HepG2 (cell line): ENCODE measurements around the gene RAB3C.

ENCODE experiments used
- CBX5 ChIP-seq: sonication (generic); formaldehyde crosslinking; IDR thresholded peaks from 2 replicates; pipeline ENCODE4 v1.4.0; 2020; ENCODE audit warnings: missing genetic modification reagents, borderline replicate concordance
- EED ChIP-seq: sonication (generic); formaldehyde crosslinking; IDR thresholded peaks from 2 replicates; pipeline ENCODE4 v1.5.0; 2020; ENCODE audit warnings: mild to moderate bottlenecking, missing genetic modification reagents
- EP300 ChIP-seq, 3 experiments: sonication (generic) in 1 of 3; formaldehyde crosslinking in 1 of 3; IDR thresholded peaks; 2 replicates each; pipeline versions ENCODE4 v1.5.1 to v1.6.1; 2011 to 2020; ENCODE audit warnings: low read depth in 2 of 3, low read length in 2 of 3, borderline replicate concordance in 1 of 3, improper control_type of control experiment in 1 of 3, mild to moderate bottlenecking in 1 of 3, missing genetic modification reagents in 1 of 3, moderate library complexity in 1 of 3
- FOXM1 ChIP-seq: sonication (generic); formaldehyde crosslinking; IDR thresholded peaks from 2 replicates; pipeline ENCODE4 v1.5.0; 2020; ENCODE audit warnings: missing genetic modification reagents
- JUN ChIP-seq: sonication (generic); formaldehyde crosslinking; IDR thresholded peaks from 2 replicates; pipeline ENCODE4 v1.4.0; 2020; ENCODE audit warnings: mild to moderate bottlenecking, missing genetic modification reagents
- JUNB ChIP-seq: sonication (generic); formaldehyde crosslinking; IDR thresholded peaks from 2 replicates; pipeline ENCODE4 v1.8.0; 2022; ENCODE audit warnings: missing genetic modification reagents, mild to moderate bottlenecking, borderline replicate concordance
- MZF1 ChIP-seq: sonication (generic); formaldehyde crosslinking; IDR thresholded peaks from 2 replicates; pipeline ENCODE4 v1.8.1; 2023; ENCODE audit warnings: mild to moderate bottlenecking, missing genetic modification reagents, borderline replicate concordance
- NFIC ChIP-seq: IDR thresholded peaks from 2 replicates; pipeline ENCODE4 v1.6.1; 2012; ENCODE audit warnings: mild to moderate bottlenecking, low read length, inconsistent platforms
- SYNCRIP ChIP-seq: fragments of 200-400 bp; formaldehyde crosslinking; IDR thresholded peaks from 2 replicates; pipeline ENCODE4 v1.6.1; 2018; ENCODE audit warnings: mild to moderate bottlenecking, low read depth, low read length; ENCODE audit not compliant: insufficient read depth
- ZNF138 ChIP-seq: sonication (generic); formaldehyde crosslinking; IDR thresholded peaks from 2 replicates; pipeline ENCODE4 v1.5.0; 2020; ENCODE audit warnings: mild to moderate bottlenecking, low read depth, missing genetic modification reagents
- ZNF737 ChIP-seq: sonication (generic); formaldehyde crosslinking; IDR thresholded peaks from 2 replicates; pipeline ENCODE4 v1.5.0; 2020; ENCODE audit warnings: missing genetic modification reagents, mild to moderate bottlenecking, borderline replicate concordance
- TF ChIP-seq, protein P1 (sequence below): IDR thresholded peaks from 2 replicates; pipeline ENCODE4 v1.6.1; 2012; ENCODE audit warnings: inconsistent platforms

DNA sequence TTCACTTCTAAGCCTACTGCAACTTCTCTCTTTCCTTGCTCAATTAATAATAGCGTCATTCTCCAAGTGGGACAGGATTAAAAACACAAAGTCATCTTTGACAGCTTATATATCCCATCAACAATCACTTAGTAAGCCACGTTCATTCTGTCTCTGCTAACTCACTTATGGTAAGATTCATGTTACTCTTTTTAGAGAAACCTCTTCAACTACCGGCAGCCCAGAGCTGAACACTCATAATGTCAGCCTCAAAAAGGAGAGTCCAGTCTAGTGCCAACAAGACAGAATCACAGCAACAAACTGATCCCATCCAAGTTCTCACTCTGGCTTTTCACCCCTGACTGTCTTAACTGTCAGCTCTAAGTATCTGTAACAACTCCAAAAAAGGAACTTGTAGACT, 196.0 kb downstream of the RAB3C start:
- TF ChIP-seq JUN: no peak
- no peak for TF ChIP-seq ZNF737 (CRISPR knock-in tag)
- TF ChIP-seq CBX5 (CRISPR knock-in tag): no peak
- no peak for TF ChIP-seq FOXM1 (CRISPR knock-in tag)
- no peak for TF ChIP-seq JUNB (CRISPR knock-in tag)
- TF ChIP-seq EED (CRISPR knock-in tag): no peak
- TF ChIP-seq SYNCRIP: no peak
- TF ChIP-seq, protein P1, sequence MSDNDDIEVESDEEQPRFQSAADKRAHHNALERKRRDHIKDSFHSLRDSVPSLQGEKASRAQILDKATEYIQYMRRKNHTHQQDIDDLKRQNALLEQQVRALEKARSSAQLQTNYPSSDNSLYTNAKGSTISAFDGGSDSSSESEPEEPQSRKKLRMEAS: no peak
- no peak for TF ChIP-seq EP300 (IDR thresholded peaks at IDR 0.05; ENCODE audit: low read depth in 2 of 2, low read length in 2 of 2)
- TF ChIP-seq EP300 (CRISPR knock-in tag; IDR thresholded peaks at IDR 0.05; ENCODE audit: borderline replicate concordance): no peak
- no peak for TF ChIP-seq NFIC
- TF ChIP-seq ZNF138 (CRISPR knock-in tag): no peak
- no peak for TF ChIP-seq MZF1 (CRISPR knock-in tag)
